Choroid plexus epithelial cell (primary cell): ENCODE data around the gene CORIN.

Experiments
- DNase-seq: peaks from one replicate; pipeline ENCODE4 v3.0.0-alpha.2; 2010; ENCODE audit warnings: low read depth
- H3K4me3 ChIP-seq: 2 replicates; pipeline ENCODE4 v1.5.1; 2011; ENCODE audit warnings: low read depth, mild to moderate bottlenecking, control low read depth, low read length, moderate library complexity
- TF ChIP-seq, protein P1 (sequence below): conservative IDR thresholded peaks from 2 replicates; pipeline ENCODE4 v1.5.1; 2011; ENCODE audit warnings: low read depth, mild to moderate bottlenecking, control low read depth, inconsistent platforms, low read length, moderate library complexity

The CORIN gene

DNA sequence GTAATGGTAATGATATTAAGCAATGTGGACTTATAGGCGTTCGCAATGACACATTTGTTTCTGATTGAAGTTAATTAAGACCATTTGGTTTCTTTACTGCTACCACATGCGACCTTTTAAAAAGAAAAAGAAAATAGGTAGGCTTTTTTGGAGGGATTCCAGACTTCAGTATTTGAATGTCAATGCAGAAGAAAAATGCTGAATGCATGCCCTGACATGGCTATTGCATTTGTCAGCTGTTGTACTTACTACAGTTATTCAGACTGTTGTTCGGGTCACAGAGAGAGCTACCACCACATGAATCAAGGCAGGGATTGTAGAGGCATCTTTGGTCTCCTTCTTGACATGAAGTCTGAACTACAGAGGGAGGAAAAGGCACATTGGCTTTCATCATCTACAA is 163.7 kb downstream of the CORIN start:
- no peak overlapping the region for H3K4me3 ChIP-seq
- DNase-seq, result peak; percentile 9
- TF ChIP-seq, protein P1, sequence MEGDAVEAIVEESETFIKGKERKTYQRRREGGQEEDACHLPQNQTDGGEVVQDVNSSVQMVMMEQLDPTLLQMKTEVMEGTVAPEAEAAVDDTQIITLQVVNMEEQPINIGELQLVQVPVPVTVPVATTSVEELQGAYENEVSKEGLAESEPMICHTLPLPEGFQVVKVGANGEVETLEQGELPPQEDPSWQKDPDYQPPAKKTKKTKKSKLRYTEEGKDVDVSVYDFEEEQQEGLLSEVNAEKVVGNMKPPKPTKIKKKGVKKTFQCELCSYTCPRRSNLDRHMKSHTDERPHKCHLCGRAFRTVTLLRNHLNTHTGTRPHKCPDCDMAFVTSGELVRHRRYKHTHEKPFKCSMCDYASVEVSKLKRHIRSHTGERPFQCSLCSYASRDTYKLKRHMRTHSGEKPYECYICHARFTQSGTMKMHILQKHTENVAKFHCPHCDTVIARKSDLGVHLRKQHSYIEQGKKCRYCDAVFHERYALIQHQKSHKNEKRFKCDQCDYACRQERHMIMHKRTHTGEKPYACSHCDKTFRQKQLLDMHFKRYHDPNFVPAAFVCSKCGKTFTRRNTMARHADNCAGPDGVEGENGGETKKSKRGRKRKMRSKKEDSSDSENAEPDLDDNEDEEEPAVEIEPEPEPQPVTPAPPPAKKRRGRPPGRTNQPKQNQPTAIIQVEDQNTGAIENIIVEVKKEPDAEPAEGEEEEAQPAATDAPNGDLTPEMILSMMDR, result no peak

DNA sequence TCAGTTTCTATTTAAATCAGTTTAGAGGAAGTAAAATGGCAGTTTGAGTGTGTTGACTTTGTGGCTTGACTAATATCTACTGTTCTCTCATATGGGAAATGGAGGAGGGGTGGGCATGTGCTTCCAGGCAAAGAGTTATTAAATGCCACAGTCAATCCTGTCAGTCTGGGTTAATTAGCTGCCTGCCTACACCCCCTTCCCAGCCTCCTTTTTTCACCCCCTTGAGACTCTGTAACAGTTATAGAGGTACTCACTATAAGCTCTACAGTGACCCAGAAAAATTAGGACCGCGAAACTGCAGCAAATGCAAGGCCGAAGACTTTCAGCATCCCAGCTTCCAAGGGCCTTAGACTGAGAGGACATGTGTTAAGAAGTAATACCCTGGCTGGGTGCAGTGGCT is 165.2 kb downstream of the CORIN start:
- no peak for DNase-seq
- H3K4me3 ChIP-seq, result no peak overlapping the region
- TF ChIP-seq, protein P1, result no peak

DNA sequence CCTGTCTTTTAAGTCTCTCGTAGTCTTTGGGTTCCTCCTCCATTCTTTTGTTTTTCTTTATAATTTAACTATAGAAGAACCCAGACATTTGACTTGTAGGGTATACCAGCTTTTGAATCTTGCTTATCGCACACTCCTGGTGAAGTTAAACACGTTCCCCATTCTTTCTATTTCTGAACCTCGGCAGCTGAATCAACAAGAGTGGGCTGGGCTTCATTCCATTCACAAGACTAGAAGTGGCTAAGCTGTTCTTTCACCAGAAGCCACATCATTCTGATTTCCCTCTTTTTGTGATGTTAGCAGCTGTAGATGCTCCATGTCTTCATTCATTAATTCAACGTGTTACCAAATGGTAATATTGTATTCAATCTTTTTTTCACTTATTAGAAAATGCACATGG is 167.9 kb downstream of the CORIN start:
- no peak overlapping the region for H3K4me3 ChIP-seq
- DNase-seq, result peak; percentile 69
- TF ChIP-seq, protein P1, result no peak

DNA sequence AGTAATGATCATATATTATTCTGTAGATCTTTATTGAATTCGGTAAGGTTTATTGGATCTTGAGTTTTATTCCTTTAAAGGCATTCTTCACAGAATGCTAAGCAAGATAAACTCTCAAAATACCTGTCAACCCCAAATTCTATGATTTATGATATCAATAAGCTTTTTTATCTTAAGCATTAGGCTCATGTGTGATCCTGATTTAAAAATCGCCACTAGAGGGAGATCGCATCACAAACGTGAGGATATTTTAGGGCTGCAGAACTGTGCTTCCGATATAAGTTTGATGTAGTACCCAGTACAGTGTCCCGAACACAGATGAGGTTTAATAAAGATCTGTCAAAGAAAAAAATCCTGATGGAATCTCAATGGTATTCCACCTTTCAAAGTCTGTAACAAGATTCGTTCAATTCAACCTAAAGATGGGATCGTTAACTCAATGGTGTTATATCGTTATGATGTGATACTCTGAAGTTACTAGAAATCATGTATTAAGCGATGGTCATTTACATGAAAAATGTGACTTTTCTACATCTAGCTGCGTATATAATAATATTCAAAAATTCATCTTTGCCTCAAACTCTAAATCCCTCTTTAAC is 169.0 kb downstream of the CORIN start:
- TF ChIP-seq, protein P1, result peak; percentile 78
- DNase-seq, result peak; percentile 82
- H3K4me3 ChIP-seq, result no peak overlapping the region

DNA sequence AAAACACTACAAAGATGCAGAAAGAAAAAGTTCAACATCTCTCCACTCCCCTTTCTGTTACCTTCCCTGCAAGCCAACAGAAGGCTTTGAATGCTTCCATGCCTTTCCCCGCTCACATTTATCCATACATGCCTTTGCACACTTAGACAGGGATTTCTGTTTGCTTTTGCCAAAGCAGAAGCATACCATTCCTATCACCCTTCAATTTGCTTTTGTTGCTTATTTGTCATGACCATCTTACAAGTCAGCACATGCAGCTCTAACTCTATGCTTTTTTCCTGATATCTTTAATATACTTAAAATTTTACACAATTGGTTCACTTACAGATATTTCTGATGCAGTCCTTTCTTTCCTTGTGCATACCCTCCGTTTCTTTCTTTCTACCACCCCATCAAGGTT is 169.6 kb downstream of the CORIN start:
- no peak overlapping the region for H3K4me3 ChIP-seq
- TF ChIP-seq, protein P1, result no peak
- no peak for DNase-seq

DNA sequence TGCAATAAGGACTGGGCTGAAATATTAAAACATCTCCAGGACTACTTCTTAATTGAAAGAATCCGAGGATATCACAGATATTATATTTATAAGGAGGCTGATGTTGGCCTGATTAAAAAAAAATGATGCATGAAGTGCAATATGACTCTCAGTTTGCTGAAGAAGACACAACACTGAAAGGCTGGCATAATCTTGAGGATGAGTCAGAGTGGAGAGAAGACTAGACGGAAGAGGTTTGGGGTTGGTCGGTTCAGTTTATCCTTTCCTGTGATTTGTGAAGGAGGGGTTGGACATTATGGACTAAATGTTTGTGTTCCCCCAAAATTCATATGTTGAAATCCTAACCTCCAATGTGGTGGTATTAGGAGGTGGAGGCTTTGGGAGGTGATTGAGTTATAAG is 170.3 kb downstream of the CORIN start:
- H3K4me3 ChIP-seq, result no peak overlapping the region
- TF ChIP-seq, protein P1, result no peak
- peak; percentile 48 for DNase-seq

DNA sequence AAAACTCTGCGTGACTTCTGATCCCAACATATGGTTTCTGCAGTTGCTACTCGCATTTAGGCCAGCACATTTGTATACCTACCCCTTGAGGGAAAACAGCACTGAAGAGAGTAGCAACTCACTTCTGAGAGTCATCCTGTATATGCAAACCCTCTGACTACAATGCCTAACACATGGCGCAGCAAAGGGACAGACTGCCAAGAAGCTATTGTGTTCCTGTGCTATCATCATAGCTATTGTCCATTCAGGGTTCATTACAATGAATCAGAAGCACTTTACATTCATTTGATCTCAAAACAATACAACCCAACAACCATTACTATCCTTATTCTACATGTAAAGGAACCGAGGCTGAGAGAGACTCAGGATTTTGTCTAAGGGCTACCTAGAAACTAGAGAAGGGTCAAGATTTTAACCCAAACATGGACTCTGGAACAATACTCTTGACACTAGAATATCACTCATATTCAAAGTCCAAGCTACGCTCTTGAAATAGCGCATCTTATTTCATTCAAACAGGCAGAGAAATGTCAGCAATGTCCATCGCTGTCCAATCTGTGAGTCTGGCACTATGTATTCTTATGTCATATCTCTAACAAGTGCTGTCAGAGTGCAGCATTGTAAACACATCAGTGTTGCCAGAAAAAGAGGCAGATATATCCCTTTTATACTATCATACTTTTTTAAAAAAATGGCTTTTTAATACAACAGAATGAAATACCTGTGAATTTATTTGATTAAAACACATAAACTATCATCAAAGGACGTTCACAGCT is 173.6 kb downstream of the CORIN start:
- TF ChIP-seq, protein P1, result no peak
- DNase-seq, result no peak
- H3K4me3 ChIP-seq, result no peak overlapping the region
